ENCODE results near the gene CCT6B.
"Not testable (repeated sequence)": the region's sequence is repeated elsewhere in the genome, so short reads cannot be mapped to it uniquely, and the experiment has no call there.

GRCh38 chr17:34950780-34951179 lies 10.5 kb downstream of the CCT6B start:
- not testable (repeated sequence) for TF ChIP-seq POLR2A (IDR thresholded peaks at IDR 0.05; ENCODE audit: low read length); GATA1 (IDR thresholded peaks at IDR 0.05; ENCODE audit: low read depth, low read length)

Data from erythroblast (primary cell).